Myocyte (in vitro differentiated cells): ENCODE results near the gene ZKSCAN5. TPM values are rescaled to one million over a fixed set of nuclear protein-coding genes. Genes with fewer than 3 reads are reported as not detected.

ENCODE experiments used
- DNase-seq: peaks from one replicate; pipeline ENCODE4 v3.0.0-alpha.2; 2012; ENCODE audit warnings: low read depth
- polyA plus RNA-seq: library from polyadenylated mRNA; unstranded; fragments of >200 nt; gene quantifications from one replicate; pipeline ENCODE4 v1.2.1, GENCODE V29; 2012; ENCODE audit warnings: missing spikeins
- total RNA-seq: library from RNA; depleted of rRNA; stranded (reverse); fragments of >200 nt; gene quantifications from 2 replicates; pipeline ENCODE4 v1.2.3, GENCODE V29; 2014

ZKSCAN5 gene
- total RNA-seq: 18.5 and 21.9 TPM in 2 replicates
- 10.5 TPM for polyA plus RNA-seq

DNA sequence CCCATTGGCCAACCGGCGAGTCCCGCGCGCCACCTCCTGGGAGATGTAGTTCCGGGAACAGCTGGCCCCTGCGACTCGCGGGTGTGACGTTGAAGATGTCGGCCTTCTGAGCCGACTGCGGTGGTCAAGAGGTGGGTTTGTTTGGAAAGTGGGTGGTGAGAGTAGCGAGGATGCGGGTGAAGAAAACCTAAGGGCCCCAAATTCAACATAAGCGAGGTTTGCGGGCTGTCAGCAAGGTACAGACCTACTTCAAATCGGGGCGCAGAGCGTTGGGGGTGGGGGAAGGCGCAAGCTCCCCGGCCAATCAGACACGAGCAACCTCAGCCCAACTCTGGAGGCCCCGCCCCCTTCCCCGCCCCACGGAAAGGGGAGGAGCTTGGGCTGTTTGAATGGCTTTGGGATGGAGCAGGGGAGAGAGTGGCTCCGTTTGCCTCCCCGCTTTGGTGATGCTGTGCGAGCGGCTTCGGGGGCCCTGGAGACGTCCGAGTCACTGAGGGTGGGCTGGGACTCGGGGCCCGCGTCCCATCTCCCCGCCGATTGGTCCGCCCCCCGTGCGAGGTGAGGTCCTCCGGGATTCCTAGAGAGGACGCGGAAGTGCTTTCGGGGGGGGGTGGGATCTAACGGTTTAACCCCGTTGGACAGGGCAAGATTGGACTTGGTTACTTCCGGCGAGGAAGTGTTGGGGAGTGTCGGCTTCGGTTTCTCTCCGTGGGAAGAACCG is at the start of gene ZKSCAN5:
TSS of gene ZKSCAN5 (plus strand) at position 60 of the 721 bp plus-strand sequence. CDS start 1,383 bp downstream, outside the sequence.
- peak; percentile 99 for DNase-seq

DNA sequence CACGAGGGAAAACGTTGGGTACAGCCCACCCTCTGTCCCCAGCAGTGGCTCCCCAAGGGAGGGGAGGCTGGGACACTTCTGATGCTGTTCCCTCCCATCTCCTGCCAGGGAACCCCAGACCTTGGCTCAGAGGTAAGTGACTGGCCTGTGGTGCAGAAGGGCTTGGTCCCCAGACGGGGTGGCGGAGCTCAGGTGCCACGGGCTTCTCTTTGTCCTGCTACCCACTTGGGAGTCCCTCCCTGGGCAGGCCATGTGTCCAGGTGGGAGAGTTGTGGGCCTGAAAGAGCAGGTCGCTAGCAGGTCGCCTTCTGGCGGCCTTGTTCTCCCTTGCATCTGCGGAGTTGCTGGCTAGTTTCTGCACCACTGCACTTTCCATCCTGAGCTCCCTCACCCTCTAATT is 48.6 kb upstream of the ZKSCAN5 start:
- DNase-seq: no peak

DNA sequence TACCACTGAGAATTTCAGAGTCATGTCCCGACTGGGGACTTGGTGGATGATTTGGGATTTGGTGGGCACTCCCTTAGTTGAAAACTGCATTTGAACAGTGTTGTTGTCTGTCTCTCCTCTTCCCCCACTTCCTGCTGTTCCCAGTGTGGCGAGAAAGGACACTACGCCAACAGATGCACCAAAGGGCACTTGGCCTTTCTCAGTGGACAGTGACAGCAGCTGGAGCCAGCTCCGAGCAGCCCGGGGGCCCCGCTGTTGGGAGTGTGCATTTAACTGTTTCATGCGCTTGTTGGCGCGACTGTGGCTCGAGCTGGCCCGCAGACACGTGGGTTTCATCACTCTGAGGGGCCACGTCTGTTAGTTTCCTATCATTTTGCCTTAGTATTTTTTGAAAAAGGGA is 48.2 kb upstream of the ZKSCAN5 start:
- peak; percentile 53 for DNase-seq

DNA sequence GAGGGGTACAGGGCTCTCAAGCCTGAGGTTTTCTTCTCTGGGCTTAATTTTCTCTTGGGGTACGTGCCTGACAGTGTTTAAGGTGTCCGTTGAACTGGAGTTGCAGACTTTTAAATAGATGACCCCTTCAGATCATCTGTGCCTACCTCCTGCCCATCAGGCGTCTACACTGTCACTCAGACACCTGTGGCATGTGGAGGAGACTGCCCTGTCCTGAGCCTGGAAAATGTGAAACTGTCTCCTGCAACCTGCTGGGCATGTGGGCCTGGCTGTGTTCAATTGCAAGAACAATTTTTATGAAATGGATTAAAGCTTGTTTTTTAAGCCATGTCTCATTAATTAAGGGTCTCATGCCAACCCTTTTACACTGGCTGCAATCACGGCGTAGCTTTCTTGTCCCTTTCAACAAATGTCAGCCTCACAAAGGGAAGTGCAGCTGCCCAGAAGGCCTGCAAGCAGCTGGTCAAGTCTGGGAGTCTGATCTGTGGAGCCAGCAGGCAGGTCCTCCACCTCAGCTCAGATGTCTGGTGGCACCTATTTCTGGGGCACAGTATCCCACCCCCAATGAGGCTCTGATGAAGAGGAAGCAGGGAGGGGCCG is 47.3 kb upstream of the ZKSCAN5 start:
- peak; percentile 68 for DNase-seq

DNA sequence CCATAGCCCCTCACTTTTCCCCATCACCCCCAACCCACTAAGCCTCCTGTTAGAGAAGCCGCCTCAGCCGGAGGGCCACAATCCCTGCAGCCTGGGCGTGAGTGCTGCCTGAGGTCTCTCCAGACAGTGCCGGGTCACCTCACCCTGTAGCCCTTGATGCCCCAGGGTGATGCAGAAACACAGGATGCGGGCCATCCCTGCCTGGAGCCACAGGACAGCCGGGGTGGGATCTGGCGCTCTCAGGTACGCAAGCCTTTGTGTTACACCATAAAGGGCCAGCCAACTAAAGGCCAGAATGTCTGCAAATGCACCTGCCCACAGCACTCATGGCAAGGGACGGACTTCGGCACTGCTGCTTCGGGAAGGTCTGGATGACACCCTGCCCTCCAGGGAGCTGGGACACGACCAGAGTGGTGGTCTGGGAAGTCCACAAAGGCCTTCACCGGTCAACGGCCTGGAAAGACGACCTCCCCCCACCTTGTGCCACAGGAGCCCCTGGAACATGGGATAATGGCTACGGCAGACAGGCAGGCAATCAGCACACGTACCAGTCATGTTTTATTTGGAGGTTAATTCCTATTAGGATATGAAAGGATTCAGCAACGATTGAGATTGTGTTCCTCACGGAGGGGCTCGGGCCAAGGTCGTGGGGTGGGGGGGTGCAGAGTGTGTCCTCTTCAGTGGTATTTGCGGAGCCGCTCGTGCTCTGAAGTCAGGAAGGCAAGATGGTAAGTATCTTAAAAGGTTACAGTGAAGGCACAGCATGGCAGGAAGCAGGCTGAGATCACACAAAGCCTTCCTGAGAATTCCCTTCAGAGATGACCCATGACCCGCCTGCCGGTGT is 46.6 kb upstream of the ZKSCAN5 start:
- DNase-seq: no peak

DNA sequence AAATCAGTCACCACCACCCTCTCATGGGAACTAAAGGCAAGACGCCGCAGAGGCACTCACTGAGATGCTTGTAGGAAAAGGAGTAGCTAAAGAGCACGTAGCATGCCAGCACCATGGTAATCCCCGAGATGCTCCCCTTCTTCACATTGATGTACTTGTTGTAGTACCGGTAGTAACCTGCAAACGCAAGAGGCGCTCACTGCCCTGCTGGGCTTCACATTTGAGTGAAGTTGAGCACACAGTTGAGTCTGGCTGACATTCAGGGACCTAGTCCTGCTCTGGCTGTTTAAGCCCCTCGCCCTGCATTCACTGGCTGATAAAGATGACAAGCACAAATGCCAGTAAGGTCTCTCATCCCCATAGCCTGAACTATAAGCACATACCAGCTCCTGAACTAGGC is 45.4 kb upstream of the ZKSCAN5 start:
- DNase-seq: no peak

DNA sequence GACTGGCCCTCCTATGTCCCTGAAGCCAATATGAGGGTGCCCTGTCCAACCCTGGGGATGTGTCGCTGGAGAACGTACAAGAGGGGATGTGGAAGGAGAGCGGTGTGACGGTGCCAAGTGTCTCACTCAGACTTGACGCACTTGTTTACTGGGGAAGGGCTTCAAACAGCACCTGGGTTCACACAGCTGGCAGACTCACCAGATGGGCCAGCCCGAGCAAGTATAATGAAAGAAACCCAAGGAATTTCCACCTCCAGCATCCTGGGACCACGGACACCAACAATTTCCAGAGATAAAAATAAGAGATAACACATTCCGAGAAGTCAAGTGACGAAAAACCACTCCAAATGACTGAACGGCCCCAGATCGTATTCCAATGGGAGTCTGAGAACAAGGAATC is 43.8 kb upstream of the ZKSCAN5 start:
- DNase-seq: no peak

DNA sequence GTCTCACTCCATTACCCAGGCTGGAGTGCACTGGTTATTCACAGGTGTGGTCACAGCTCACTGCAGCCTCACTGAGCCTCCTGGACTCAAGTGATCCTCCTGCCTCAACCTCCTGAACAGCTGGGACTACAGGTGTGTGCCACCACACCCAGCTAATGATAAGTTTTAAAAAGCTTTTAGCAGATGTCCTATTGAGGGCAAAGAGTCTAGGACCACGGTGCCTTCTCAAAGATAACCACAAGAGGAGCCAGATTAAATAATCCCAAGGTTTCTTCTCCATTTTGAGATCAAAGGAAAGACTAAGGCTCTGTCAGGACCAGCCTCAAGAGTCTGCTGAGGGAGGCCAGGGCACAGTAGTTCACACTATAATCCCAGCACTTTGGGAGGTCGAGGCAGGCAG is 43.2 kb upstream of the ZKSCAN5 start:
- no peak for DNase-seq

DNA sequence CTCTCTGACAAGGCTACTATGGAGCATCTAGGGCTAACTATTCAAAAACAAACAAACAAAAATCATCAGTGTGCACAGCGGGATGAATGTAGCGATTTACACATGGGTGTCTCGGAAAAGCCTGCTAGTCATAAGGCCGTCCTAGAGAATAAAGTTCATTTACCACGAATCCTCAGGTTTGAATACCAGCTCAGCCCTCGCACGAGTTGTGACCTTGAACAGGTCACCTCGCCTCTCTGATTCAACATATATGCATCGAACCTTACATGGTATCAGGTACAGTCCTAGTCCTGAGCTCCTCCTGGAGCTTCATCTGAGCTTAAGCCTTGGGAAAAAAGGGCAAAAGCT is 39.1 kb upstream of the ZKSCAN5 start:
- no peak for DNase-seq

DNA sequence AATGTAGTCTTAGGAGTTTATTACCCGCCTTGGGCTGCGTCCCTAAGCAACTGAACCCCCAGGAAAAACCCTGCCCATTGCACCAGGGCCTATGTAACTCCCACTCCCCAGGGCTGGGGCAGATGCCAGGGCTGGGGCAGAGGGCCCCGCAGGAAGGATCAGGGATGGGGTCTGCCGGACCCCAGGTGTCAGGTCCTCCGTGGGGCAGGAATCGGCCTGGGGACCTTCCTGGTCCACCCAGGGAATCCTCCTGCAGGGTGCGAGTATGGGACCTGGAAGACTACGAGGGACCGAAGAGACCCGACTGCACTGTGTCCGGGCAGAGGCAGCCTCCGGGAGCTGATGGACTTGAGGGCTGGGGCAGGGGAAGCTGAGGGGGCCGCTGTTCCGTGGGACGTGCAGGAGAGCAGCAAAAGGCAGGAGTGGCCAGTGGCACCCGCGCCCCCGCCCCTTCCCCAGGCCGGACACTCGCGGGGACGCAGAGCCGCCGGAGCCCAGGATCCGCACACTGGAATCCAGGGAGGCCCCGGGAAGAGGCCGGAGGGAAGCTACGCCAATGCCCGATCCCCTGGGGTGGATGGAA is 36.0 kb upstream of the ZKSCAN5 start:
- no peak for DNase-seq

DNA sequence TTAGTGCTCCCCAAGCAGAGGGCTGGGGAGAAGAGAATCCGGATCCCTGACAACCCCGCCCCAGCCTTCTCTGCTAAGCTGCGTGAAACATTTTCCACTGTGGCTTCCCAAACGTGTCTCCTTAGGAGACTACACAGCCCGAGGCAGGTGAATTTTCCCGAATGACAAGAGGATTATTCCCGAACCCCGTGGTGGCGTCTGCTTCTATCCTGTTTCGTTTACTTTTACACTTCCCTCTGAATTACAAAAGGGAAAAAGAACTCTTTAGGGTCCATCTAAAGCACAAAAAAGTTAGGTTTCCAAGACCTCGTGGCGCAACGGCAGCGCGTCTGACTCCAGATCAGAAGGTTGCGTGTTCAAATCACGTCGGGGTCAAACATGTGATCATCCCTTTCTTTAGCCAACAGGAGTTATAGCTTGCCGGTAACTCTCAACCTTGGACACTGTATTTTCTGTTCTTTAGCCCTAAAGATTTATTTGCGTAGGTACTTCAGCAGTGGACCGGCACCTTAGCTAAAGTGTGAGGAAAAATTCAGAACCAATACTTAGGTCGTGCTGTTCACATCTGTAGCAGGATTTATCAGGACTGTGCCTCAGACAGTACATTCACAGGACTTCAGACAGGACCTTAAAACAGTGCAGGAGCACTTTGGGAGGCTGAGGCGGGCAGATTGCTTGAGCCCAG is 34.9 kb upstream of the ZKSCAN5 start:
- DNase-seq: no peak

DNA sequence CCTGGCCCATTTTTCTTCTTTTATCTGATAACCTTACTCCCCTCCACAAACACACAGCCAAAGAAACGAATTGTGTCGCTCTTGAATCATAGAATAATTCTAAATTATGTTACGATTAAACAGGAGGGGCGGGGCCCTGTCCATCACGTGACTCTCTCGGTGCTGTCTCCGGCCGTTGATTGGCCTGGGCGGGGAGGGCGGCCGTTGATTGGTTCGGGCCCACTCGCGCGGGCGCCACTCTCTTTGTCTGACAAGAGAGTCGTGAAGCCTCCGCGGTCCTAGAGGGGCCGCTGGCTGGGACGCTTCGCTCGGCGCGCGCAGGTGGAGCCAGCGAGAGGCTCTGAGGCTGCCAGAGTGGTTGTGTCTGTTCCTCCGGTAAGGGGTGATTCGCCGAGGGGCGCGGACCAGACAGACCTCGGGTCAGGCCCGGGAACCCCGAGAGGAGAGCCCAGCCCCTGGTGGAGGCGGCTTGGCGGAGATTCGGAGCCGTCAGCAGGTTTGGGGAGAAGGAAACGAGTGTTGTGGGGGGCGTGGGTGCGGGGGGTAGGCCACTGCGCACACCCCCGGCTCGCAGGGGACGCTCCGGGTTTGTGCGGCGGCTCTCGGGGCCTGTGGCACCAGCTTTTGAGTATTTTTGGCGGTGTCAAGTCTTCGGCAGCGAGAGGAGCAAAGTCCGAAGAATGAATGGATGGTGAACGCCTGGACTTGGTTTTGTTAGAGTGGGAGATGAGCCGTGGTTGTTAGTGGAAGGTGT is 31.7 kb upstream of the ZKSCAN5 start, which contains the start of gene ZNF789:
TSS of gene ZNF789 (plus strand) at position 330 of the 754 bp plus-strand sequence. CDS start 3,567 bp downstream, outside the sequence.
- peak; percentile 99 for DNase-seq

DNA sequence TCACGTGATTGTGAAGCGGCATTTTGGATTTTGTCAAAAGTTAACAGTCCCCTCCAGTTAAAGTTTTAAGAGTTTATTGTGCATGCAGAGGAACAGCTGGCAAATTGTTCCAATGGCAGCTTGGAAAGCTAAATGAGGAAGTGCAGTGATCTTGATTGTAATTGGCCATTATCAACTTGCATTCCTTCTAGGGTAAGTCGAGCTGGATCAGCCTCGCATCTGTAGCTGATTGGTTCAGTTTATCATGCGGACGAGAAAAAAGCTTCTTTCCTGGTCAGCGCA is 31.2 kb upstream of the ZKSCAN5 start:
- DNase-seq: peak; percentile 76

DNA sequence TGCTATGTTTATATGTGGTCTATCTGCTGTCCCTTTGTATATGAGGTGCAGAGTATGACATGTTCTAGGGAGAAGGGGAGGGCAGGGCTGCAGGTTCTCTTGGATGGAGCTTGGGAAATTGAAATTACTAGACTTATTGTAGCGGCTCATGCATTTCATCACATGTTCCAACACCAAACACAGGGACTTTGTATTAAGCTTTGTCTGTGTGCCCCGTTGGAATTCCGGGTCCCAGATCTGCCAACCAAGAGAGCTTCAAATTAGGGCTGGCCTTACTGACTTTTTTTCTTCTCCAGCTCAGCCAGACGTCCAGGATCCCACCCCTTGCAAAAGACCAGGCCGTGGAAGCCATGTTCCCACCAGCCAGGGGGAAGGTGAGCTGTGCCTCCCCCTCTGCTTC is 28.4 kb upstream of the ZKSCAN5 start:
- DNase-seq: no peak

DNA sequence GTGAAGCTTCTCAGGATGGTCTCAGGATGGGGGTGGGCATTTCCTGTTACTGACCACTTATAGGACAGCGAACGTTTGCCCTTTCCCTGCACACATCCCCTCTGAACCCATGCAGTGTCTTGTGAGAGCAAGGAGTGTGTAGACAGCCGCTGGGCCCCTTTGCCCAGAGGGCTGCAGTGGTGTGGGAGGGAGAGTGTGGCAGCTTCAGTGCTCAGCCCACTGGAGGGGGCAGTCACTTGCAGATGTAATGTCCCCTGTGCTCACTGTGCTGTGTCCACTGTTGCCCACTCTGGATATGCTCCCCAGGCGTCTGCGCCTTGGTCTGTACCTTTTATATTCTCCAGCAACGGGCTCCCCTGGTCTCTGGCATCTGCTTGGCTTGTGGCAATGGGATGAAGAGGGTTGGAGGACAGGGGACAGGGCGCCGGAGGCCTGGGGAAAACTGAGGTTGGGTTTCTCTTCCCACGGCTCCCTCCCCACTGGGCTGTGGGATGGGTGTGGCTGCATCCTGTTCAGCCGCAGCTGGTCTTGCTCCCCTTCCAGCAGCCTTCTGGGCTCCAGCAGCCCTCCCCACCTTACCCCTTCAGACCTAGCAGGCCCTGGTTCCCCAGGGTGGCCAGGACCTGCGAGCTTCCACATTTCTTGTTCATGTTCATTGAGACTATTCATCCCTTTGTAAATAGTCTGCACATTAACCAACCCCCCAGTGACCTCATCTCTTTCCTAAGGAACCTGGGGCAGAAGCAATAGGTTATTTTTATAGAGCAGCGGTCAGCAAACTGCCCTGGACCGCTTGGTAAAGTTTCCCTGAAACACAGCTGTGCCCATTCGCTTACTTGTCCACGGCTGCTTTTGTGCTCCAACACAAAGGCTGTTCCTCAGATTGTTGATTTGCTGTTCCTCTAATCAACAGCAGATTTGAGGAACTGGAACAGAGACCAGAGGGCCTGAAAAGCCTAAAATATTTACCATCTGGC is 25.7 kb upstream of the ZKSCAN5 start:
- DNase-seq: peak; percentile 61

DNA sequence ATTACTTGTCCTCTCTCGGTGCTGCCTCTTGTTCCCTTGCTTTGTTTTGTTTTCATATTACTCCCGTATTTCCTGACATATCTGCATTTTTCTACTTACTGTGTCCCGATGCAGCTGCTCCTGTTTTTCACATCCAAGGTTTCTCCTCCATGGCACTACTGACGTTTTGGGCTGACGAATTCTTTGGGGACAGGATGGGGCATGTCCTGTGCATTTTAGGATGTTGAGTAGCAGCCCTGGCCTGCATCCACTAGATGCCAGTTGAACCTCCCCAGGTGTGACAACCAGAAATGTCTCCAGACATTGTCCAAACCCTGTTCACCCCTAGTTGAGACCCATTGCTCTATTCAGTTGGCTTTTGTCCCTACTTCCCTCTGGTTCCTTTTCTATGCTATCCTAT is 19.4 kb upstream of the ZKSCAN5 start:
- DNase-seq: no peak

DNA sequence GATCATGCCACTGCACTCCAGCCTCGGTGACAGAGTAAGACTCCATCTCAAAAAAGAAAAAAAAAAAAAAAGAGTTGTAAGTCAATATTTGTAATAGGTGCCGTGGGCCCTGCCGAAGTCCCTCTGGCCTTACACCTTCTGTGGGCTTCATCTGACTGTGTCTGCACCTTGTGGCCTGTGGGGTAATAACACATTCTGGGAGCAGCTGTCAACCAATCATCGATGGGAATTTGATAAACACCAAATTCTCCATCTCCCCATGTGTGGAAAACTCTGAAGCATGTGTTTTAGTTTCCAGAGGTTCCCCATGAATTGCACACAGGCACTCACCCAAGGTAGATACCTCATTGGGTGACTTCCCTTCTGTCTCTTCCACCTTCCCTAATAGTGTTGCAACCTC is 15.2 kb upstream of the ZKSCAN5 start:
- DNase-seq: no peak

DNA sequence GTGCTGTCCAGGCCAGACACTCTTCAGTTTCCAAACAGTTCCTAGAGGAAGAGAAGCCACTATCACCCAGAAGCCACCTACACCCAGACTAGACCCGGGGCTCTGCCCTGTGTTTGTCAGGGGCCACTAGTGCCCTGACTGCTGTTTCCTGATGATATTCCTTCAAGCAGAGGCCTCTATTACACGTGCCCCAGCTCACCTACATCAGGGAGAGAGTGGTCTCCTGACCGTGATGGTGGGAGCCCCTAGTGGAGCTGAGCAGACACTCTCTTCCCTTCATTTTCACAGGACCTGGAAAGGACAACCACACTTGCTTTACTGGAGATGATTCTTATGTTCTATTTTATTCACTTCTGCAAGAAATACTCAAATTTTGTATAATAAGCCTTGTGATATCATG is 13.6 kb upstream of the ZKSCAN5 start:
- DNase-seq: no peak

DNA sequence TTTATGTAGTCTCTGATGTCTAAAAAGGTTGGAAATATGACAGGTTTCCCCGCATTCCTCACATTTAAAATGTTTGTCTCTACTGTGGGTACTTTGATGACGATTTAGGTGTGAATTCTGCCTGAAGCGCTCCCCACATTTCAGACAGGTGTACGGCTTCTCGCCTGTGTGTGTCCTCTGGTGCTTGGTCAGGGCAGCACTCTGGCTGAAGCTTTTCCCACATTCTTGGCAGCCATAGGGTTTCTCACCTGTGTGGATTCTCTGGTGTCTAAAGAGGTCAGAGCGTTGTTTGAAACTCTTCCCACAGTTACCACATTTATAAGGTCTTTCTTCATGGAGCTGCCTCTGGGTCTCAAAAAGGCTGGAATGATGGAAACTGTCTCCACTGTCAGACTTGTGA is 10.6 kb upstream of the ZKSCAN5 start:
- no peak for DNase-seq
